Ammon's horn (tissue), 1 donor: ENCODE results near the gene GLI1.
"Not testable (repeated sequence)": the region's sequence is repeated elsewhere in the genome, so short reads cannot be mapped to it uniquely, and the experiment has no call there.

ENCODE experiments used
- DNase-seq: peaks from one replicate; pipeline ENCODE4 v3.0.0-alpha.2; 2016; ENCODE audit warnings: low spot score

Gene GLI1

DNA sequence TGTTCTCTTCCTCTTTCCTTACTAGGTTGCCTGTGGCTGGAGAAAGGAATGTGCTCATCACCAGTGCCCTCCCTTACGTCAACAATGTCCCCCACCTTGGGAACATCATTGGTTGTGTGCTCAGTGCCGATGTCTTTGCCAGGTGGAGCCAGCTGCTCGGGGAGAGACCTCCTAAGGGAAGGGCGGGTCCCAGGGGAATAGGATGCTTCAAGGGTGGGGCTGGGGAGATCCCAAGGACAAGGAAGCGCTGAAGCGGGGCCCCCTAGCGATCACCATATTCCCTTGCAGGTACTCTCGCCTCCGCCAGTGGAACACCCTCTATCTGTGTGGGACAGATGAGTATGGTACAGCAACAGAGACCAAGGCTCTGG, 38.5 kb downstream of the GLI1 start:
- DNase-seq = no peak

DNA sequence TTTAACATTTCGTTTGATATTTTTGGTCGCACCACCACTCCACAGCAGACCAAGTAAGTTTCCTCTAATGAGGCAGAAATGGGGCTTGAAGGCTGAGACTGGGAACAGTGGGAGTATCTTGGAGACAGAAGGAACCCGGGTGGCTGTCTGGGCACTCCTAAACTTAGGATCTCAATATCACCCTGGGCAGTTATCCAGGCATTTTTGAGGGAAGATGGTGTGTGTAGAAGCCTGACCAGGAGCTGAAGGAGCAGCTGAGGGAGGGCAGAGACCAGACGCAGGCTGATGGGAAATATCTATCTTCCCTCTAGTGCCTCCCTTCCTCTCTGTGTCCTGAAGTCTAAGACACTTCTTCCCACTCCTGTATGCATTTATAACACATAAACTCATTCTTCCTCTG, 39.0 kb downstream of the GLI1 start:
- no peak for DNase-seq

DNA sequence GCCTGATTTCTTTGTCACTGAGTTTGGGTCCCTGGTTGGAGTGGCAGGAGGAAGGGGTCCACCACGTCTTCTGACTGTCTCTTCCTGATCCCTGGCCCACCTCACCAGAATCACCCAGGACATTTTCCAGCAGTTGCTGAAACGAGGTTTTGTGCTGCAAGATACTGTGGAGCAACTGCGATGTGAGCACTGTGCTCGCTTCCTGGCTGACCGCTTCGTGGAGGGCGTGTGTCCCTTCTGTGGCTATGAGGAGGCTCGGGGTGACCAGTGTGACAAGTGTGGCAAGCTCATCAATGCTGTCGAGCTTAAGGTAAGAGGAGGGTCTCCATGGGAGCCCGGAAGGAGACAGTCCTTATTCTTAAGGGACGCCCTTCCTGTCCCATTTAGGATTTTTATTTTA, 40.6 kb downstream of the GLI1 start:
- DNase-seq = no peak

DNA sequence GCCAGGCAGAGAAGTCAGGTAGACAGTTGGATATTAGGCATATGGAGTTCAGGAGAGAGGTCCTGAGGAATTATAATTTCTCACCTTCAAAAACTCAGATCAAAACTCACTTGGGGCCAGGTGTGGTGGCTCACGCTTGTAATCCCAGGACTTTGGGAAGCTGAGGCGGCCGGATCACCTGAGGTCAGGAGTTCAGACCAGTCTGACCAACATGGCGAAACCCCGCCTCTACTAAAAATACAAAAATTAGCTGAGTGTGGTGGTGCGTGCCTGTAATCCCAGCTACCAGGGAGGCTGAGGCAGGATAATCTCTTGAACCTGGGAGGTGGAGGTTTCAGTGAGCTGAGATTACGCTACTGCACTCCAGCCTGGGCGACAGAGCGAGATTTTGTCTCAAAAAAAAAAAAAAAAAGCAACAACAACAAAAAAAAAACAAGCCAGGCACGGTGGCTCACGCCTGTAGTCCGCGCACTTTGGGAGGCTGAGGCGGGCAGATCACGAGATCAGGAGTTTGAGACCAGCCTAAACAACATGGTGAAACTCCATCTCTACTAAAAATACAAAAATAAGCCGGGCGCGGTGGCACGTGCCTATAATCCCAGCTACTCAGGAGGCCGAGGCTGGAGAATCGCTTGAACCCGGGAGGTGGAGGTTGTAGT, 42.9 kb downstream of the GLI1 start:
- not testable (repeated sequence) for DNase-seq

DNA sequence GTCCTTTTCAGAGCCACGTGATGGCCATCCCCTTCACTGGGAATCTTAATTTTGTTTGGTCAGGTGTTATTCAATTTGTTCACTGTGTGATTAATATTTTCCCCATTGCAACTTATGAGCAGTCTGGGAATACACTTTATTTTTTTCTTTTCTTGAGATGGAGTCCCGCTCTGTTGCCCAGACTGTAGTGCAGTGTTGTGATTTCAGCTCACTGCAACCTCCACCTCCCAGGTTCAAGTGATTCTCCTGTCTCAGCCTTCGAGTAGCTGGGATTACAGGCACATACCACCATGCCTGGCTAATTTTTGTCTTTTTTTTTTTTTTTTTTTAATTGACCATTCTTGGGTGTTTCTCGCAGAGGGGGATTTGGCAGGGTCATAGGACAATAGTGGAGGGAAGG, 47.0 kb downstream of the GLI1 start:
- not testable (repeated sequence) for DNase-seq

DNA sequence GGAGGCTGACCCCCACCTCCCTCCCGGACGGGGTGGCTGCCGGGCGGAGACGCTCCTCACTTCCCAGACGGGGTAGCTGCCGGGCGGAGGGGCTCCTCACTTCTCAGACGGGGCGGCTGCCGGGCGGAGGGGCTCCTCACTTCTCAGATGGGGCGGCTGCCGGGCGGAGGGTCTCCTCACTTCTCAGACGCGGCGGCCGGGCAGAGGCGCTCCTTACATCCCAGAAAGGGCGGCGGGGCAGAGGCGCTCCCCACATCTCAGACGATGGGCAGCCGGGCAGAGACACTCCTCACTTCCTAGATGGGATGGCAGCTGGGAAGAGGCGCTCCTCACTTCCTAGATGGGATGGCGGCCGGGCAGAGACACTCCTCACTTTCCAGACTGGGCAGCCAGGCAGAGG, 48.2 kb downstream of the GLI1 start:
- not testable (repeated sequence) for DNase-seq

DNA sequence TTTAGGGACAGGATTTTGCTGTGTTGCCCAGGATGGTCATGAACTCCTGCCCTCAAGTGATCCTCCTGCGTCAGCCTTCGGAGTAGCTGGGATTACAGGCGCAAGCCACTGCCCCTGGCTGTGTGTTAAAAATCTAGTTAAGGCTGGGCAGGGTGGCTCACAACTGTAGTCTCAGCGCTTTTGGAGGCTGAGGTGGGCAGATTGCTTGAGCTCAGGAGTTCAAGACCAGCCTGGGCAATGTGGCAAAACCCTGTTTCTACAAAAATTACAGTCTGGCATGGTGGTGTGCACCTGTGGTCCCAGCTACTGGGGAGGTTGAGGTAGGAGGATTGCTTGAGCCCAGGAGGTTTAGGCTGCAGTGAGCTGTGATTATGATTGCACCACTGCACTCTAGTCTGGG, 51.6 kb downstream of the GLI1 start:
- no peak for DNase-seq

DNA sequence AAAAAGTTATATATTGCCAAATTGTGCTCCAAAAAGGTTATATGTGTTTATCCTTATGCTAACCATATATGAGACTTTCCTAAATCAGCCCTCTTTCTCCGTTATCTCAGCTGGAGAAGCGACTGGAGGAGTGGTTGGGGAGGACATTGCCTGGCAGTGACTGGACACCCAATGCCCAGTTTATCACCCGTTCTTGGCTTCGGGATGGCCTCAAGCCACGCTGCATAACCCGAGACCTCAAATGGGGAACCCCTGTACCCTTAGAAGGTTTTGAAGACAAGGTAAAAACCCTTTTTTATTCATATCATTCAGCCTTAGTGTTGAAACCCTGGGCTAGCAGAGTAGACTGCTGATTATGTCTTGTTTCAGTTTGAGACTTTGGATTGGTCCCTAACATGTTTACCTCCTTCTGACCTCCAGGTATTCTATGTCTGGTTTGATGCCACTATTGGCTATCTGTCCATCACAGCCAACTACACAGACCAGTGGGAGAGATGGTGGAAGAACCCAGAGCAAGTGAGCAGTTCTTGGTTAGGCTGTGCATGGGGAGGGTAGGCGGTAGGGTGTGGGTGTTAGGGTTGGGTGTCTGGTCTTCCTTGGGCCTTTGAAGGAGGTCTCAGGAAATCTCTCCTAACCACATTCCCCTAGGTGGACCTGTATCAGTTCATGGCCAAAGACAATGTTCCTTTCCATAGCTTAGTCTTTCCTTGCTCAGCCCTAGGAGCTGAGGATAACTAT, 52.2 kb downstream of the GLI1 start:
- DNase-seq = no peak

DNA sequence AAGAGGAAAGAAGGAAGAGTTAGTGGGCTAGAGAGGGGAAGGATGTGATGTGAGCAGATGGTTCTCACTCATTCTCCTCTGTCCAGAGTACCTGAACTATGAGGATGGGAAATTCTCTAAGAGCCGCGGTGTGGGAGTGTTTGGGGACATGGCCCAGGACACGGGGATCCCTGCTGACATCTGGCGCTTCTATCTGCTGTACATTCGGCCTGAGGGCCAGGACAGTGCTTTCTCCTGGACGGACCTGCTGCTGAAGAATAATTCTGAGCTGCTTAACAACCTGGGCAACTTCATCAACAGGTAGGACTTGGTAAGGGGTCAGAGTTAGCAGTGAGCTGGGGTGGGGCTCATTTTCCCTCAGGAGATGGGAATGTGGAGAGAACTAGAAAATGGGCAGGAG, 53.1 kb downstream of the GLI1 start:
- no peak for DNase-seq

DNA sequence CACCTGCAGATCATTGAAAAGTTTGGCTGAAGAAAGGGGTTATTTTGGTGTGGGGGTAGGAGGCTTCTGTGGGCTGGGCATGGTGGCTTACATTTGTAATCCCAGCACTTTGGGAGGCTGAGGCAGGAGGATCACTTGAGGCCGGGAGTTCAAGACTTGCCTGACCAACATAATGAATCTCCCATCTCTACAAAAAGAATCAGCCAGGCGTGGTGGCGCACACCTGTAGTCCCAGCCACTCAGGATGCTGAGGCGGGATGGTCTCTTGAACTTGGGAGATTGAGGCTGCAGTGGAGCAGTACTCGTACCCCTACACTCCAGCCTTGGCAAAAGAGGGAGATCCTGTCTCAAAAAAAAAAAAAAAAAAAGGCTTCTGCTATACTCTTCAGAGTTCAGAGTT, 53.7 kb downstream of the GLI1 start:
- DNase-seq = no peak

DNA sequence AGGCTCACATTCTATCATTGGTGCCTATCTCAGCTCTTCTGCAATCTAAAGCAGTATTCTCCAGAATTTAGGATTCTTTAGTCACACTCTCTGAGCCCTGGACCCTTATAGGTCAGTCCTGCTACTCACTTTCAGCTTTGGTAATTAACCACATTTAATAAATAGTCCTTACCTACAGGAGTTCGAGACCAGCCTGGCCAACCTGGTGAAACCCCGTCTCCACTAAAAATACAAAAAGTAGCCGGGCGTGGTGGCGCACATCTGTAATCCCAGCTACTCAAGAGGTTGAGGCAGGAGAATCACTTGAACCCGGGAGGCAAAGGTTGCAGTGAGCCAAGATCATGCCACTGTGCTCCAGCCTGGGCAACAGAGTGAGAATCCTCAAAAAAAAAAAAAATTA, 54.1 kb downstream of the GLI1 start:
- DNase-seq = not testable (repeated sequence)

DNA sequence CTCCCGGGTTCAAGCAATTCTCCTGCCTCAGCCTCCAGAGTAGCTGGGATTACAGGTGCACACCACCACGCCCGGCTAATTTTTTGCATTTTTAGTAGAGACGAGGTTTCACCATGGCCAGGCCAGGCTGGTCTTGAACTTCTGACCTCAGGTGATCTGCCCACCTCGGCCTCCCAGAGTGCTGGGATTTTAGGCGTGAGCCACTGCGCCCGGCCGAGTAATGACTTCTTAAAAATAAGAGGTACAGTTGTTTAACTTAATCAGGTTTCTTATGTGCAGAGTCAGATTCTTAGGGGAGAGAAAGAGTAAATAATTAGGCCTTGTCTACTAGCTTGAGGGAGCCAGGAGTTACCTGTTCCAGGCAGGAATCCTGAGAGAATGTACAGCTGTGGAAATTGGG, 54.7 kb downstream of the GLI1 start:
- DNase-seq = not testable (repeated sequence)

DNA sequence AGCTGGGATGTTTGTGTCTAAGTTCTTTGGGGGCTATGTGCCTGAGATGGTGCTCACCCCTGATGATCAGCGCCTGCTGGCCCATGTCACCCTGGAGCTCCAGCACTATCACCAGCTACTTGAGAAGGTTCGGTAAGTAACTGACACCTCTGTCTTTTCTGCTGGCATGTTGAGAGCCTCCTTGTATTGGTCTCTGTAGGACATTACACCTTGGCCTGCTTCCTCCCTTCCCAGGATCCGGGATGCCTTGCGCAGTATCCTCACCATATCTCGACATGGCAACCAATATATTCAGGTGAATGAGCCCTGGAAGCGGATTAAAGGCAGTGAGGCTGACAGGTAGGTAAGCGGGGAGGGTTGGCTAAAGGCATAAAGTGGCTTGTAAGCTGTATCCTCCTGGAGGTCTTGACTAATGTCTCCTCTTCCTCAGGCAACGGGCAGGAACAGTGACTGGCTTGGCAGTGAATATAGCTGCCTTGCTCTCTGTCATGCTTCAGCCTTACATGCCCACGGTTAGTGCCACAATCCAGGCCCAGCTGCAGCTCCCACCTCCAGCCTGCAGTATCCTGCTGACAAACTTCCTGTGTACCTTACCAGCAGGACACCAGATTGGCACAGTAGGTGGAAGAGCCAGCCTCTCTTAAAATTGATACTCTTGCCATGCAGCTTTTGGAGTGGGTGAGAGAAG, 55.3 kb downstream of the GLI1 start:
- no peak for DNase-seq

DNA sequence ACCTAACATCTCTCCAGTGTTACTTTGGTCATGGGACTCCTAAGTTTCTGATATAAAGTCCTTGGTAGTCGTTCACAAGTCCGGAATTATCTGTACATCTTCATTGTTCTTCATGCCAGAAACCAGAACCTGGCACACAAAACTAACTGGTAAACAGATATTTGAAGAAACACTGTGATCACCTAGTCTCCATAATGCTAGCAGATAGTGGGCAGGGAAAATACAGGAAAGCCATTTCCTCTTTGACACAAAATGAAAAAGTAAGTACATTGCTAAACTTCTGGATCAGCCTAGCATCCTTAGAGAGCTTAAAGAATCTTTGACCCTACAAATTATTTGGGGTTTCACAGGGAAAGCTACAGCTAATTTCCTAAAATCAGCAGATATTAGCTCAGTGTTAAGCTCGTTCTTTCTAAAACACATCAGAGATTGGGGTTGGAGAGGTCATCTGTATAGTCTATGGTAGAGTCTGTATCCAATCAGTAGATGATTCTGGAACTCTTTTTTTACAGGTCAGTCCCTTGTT, 55.9 kb downstream of the GLI1 start:
- DNase-seq = no peak

DNA sequence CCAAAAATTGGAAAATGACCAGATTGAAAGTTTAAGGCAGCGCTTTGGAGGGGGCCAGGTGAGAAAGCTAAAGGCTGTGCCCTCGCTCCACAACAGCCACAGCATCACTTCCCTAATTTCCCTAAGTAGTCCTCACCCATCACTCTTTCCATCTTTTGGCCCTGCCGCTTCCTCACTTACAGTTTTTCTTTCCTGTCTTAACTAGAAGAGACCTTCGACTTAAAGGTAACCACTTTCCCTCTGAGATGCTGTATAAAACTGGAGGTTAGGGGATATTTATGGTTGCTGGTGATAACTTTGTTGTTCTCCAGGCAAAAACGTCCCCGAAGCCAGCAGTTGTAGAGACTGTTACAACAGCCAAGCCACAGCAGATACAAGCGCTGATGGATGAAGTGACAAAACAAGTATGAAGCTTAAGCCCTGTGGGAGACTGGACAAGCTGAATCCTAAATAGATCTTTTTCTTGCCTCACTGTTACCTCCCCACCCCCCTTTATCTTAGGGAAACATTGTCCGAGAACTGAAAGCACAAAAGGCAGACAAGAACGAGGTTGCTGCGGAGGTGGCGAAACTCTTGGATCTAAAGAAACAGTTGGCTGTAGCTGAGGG, 56.5 kb downstream of the GLI1 start:
- DNase-seq = no peak

DNA sequence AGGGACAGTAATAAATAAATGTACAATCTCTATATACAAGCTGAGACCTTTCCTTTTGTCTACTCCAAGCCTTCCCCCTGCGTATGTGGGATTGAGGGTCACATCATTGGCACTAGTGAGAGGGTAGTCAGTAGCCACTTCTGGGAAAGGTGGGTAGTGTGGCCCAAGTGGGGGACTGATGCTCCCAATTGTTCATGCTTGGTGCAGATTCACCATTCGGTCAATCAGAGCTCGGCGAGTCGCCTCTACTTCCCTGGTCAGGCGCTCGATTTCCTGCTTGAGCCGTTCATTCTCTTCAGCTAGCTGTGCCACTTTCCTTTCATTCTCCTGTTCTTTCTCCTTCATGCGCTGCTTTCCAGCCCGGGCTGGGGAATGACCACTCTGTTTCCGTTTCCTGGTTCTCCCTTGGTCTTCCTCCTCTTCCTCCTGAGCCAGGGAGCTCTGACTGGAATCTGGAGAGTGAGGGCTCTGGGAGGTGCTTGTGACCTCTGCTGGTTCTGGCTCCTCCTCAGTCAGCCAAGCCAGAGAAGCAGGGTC, 57.1 kb downstream of the GLI1 start:
- DNase-seq = no peak

DNA sequence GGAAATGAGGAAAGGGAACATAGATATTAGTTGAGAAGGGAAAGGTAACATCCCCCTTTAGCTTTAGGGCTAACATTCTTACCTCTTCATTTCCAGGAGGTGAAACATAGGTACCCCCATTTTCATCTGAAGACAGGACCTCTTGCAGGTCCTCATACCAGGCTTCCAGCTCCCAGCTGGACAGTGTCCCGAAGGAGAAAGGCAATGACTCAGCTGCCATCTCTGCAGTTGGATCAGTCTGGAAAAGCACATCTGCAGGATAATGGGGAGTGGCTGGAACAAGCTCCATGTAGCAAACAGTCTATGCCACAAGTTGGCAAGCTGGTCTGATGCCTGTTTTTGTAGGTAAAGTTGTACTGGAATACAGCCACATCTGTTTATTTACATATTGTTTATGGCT, 57.6 kb downstream of the GLI1 start:
- no peak for DNase-seq

DNA sequence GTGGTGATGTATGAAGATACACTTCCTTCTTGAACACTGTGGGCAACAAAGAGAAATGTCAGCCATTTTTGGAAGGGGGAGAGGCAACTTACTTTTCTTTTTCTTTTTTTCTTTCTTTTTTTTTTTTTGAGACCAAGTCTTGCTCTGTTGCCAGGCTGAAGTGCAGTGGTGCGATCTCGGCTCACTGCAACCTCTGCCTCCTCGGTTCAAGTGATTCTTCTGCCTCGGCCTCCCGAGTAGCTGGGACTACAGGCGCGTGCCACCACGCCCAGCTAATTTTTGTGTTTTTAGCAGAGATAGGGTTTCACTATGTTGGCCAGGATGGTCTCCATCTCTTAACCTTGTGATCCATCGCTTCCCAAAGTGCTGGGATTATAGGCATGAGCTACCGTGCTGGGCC, 58.1 kb downstream of the GLI1 start:
- DNase-seq = not testable (repeated sequence)

DNA sequence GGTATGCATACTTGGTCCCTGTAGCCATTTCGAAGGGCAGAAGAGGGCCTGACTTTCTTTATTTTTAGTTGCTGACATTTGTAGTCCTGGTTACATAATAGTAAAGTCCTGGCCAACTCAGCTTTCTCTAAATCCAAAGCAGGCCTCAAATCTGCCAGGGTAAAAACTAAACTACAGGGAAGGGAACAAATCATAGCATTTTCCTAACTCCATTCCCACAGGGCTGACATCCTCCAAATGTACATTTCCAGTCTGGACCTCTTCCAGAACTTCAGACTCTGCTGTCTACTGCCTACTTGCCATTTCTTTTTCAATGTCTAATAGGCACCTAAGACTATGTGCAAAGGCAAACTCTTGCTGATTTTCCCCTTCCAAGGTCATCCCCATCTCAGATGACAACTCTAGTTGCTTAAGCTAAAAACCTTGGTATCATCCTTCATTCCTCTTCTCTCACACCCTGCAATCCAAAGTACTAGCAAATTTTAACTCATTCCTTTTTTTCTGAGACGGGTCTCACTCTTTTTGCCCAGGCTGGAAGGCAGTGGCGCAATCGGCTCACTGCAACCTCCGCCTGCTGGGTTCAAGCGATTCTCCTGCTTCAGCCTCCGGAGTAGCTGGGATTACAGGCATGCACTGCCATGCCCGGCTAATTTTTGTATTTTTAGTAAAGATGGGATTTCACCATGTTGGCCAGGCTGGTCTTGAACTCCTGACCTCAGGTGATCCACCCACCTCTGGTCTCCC, 58.8 kb downstream of the GLI1 start:
- no peak for DNase-seq

DNA sequence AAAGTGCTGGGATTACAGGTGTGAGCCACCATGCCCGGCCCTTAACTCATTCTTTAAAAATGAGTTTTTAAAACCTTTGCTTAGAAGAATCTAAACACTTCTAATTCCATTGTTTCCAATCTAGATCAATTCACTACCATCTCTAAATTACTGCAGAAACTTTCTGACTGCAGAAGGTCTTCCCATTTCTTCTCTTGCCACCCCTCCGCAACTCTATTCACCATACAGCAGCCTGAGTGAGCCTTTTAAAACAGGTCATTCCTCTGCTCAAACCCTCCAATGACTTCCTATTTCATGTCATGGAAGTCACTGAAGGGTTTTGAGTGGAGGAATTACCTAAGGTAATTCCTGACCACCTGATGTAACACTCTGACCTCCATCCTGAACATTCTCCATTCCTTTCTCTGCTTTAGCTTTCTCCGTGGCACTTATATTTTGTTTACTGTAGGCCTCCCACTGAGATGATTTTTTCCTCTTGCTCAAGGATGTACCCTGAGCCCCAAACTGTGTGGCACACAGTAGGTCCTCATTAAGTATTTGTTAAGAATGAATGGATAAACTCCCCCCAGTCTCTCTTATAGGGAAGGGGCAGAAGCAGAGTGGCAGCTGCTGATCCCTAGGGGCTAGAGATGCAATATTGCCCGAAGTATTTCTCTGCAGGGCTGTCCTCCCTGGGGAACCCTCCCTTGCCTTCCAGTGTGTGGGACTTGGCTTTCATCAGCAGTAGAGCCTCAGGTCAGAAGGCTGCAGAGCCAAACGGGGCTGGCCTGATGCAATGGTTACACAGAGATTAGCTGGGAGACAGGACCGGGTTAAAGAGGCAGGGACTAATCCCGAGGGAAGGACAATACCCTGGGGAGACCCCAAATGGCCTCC, 59.6 kb downstream of the GLI1 start:
- no peak for DNase-seq

DNA sequence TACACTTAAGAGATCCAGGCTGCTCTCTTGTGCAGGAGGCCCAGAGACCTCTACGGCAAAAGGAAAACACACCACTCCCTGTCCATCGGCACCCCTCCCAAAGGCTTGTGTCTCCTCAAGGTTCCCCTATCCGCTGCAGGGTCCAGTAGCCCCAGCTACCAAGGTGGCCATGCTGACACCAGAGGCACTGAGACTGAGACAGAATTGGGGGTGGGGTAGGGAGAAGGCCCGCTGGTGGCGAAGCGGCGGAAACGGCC, 60.1 kb downstream of the GLI1 start:
- DNase-seq = no peak
